KBM-7 (cell line): Measurements from ENCODE around the gene KIRREL3.

ENCODE experiments used
- DNase-seq: peaks from one replicate; pipeline ENCODE4 v3.0.0-alpha.2; 2015
- in situ Hi-C: fragments of 300-500 bp; cut with MboI; formaldehyde crosslinking; loops from 2 replicates; pipeline ENCODE4 v1.14.3; 2020; ENCODE audit warnings: low sequenced_read_pairs, low pct_unique_long_range_greater_than_20kb, mixed read lengths

Gene KIRREL3

GRCh38 chr11:126638648-126639047 lies 361.9 kb downstream of the KIRREL3 start:
- DNase-seq, result no peak
- in situ Hi-C loops, result no loop called here

DNA sequence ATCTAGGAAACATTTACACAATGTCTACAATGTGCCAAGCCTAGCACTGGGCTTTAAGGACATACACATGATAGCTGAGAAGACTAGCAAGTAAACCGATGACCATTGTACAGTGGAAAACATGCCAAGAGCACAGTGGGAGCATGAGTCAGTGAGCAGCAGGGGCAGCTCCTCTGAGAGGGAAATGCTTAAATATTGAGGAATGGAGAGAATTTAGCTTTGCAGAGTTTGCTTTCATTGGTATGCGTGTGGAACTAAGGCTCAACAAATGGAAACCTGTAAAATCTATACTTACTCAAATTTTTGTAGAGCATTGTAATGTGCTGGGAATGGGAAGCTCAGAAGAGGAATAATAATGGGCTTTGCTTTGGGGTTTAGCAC lies 362.8 kb downstream of the KIRREL3 start:
- in situ Hi-C loops, result no loop called here

GRCh38 chr11:126636911-126637794 lies 363.4 kb downstream of the KIRREL3 start:
- in situ Hi-C loops, result no loop called here
- no peak for DNase-seq

More for the DNA sequence above, 362.8 kb downstream of the KIRREL3 start:
- DNase-seq, result no peak

DNA sequence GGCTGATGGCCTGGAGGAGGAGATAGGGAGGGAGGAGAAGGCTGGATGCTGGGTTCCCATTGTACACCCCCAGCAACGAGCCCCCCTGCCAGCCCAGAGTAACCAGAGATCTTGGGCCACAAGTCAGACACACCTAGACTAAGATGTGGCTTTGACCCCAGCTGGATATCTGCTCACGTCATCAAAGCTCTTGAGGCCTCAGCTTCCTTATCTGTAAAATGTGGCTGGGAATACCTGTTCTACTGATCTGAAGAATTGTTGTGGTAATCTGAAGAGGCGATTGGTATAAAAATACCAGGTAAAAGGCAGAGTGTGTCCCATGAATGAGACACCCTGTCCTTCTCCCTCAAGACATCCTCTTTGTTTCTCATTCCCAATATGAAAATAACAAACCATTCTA lies 365.1 kb downstream of the KIRREL3 start:
- no peak for DNase-seq
- in situ Hi-C loops, result no loop called here

DNA sequence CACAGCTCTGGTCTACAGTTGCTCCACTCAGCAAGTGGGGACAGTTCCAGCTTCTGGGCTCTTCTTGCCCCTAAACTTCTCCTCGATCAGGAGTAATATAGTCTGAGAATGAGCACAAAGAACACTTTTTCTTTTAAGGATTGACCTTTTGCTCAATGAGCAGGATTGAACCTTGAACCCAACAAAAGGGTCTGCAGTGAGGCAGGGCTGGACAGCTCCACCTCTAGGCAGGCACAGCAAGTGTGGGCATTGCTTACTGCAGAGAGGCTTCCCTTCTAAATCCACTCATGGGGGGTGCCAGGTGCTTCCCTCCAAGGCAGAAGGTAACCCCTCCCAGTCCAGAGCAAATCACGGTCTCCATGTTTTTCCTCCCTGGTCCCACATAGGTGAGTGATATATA lies 365.6 kb downstream of the KIRREL3 start:
- DNase-seq, result no peak
- in situ Hi-C loops, result no loop called here

DNA sequence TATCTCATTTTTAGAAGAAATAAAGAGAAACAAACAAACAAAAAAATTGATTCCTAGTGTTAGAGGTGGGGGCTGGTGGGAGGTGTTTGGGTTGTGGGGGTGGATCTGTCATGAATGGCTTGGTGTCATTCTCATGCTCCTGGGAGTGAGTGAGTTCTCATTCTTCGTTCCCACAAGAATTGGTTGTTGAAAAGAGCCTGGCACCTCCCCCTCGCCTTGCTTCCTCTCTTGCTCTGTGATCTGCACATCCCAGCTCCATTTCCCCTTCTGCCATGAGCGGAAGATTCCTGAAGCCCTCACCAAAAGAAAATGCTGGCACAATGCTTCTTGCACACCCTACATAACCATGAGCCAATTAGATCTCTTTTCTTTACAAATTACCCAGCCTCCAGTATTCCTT lies 367.2 kb downstream of the KIRREL3 start:
- in situ Hi-C loops, result no loop called here
- DNase-seq, result no peak

GRCh38 chr11:126630893-126631798 lies 369.4 kb downstream of the KIRREL3 start:
- no peak for DNase-seq
- in situ Hi-C loops, result no loop called here

GRCh38 chr11:126630488-126630887 lies 370.1 kb downstream of the KIRREL3 start:
- no peak for DNase-seq
- in situ Hi-C loops, result no loop called here

DNA sequence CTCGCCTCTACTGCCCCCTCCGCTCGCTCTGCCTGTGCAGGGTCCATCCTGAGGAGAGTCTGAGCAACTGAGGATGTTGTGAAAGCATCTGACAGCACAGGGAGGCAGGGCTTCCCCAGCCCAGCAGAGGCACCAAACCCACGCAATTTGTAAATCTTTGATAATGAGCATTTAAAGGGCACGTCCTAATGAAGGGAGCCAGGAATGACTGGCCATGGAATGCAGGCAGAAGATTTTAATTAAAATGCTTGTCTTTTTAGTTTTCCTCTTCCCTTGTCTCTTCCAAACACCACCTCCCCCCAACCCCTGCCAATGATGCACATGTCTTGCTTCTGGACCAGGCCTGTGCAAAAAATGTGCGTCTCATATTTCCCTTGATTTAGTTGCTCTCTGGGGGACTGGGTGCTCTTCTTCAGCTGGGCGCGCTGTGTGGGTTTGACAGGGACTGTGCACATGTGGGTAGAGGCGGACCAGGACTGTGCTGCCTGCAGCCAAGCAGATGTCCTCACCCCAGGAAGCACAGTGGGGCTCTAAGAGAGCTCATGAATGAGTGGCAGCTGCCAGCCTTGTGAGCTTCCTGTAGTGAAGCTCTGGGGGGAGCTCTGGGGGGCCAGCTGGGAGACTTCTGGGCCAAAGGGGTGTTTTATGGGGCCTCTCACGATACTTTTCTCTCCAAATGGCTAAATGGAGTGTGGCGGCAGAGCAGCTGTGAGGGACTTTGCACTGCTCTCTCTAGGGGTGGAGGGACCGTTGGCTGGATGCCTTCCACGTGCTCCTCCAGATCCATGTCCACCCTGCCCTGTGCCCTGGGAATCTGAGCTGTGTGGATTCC lies 371.6 kb downstream of the KIRREL3 start:
- DNase-seq, result no peak
- in situ Hi-C loops, result no loop called here

DNA sequence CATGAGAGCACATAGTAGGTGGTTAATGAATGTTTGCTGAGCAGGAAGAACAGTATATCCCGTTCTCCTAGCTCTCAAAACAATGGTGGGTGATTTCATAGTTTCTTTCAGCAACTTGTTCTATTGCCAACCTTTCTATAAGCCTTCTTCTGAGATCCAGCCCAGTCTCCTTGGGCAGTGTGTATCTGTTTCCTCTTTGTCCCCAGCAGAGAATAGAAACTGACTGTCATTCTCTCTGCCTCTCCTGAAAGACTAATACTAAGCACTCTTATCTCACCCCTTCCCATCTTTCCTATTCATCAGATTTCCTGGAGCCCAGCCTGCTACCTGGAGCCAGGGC lies 372.1 kb downstream of the KIRREL3 start:
- no peak for DNase-seq
- in situ Hi-C loops, result no loop called here

GRCh38 chr11:126627421-126627820 lies 373.1 kb downstream of the KIRREL3 start:
- no peak for DNase-seq
- in situ Hi-C loops, result no loop called here

GRCh38 chr11:126624506-126624905 lies 376.1 kb downstream of the KIRREL3 start:
- DNase-seq, result no peak
- in situ Hi-C loops, result no loop called here

- in situ Hi-C loops, result no loop called here
Observed at GRCh38 chr11:126619516-126619915, 381.1 kb downstream of the KIRREL3 start.

GRCh38 chr11:126615845-126616244 lies 384.7 kb downstream of the KIRREL3 start:
- in situ Hi-C loops, result no loop called here
- DNase-seq, result no peak

More at GRCh38 chr11:126619516-126619915, 381.1 kb downstream of the KIRREL3 start:
- DNase-seq, result no peak

DNA sequence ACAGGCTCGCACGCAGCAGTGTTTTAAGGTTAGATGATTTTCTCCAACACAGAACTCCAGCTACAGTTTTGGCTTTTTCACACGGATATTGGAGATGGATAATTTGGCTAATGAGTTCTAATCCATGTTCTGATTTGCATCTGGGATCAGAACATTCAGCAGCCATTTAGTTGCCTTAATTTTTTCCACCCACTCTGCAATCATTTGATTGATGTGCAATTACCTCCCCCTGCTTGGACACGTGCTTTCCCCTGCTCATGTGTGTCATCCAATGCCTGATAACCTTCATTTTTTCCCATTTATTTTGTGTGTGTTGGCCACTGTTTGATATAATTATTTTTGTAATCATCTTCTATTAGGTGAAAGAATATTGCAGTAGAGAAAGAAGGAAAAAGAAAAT lies 387.3 kb downstream of the KIRREL3 start:
- in situ Hi-C loops, result no loop called here
- no peak for DNase-seq

GRCh38 chr11:126612671-126613070 lies 387.9 kb downstream of the KIRREL3 start:
- no peak for DNase-seq
- in situ Hi-C loops, result no loop called here

DNA sequence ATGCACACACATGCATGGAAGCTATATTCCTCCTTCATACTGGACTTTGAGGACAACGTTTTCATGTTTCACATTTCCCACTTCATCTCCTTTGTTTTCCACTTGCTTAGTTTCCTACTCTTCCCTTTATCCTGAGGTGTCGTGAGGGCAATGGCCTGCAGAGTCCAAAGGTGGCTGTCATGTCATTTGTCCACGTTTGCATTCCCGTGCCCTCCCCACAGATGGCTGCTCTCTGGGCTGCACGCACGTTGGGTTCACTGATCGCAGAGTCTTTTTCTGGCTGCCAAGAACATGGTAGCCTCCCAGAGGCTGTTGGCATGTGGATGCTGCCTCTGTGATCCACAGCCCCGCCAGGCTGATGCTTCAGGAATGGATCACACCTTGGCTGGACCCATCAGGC lies 389.1 kb downstream of the KIRREL3 start:
- DNase-seq, result no peak
- in situ Hi-C loops, result no loop called here

GRCh38 chr11:126608658-126609057 lies 391.9 kb downstream of the KIRREL3 start:
- no peak for DNase-seq
- in situ Hi-C loops, result no loop called here

GRCh38 chr11:126607776-126608541 lies 392.6 kb downstream of the KIRREL3 start:
- in situ Hi-C loops, result no loop called here

More at GRCh38 chr11:126607776-126608541, 392.6 kb downstream of the KIRREL3 start:
- no peak for DNase-seq
